ENCODE measurements around the gene RBPMS2. TPM values are rescaled to one million over a fixed set of nuclear protein-coding genes. Genes with fewer than 3 reads are reported as not detected.

The RBPMS2 gene
- total and polyA plus RNA-seq, 2 of the 8 experiments (the other 6 are each of a cell fraction or from before 2014, with no cell fraction given), result 55.8 to 238 TPM

DNA sequence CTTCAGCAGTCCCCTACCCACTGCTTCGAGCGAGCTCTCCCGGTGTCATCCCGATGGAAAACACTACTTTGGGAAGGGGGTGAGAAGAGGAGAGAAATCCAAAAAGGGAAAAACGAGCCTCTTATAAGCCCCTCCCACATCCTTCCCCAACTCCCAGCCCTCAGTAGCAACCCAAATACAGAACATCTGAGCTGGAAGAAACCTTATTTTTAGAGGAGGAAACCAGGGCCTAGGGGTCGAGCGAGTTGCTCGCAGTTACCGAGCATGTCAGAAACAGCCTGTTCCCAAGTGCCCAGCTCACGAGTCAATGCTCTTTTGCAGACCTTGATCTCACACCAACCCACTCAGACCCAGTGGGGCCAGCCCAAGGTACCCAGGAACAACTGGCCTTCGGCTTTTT is 14.2 kb downstream of the RBPMS2 start:
- no peak overlapping the region for H3K27ac ChIP-seq (ENCODE audit: low read depth, low read length)
- H2BK120ac ChIP-seq (replicated peaks; ENCODE audit: low read depth, low read length), result no peak overlapping the region
- peaks cover 0 to 10% (median 1%) of the 10 kb centered on the region in 4 experiments; a peak in 2 of 8 replicates for H3K36me3 ChIP-seq (ENCODE audit: control insufficient read depth in 2 of 4, insufficient read depth in 4 of 4, low read length in 3 of 4)
- H3K4me1 ChIP-seq (replicated peaks in 1 of 4; ENCODE audit: control insufficient read depth in 3 of 4, insufficient read depth in 4 of 4, low read length in 3 of 4), result peaks cover 0 to 29% (median 14%) of the 10 kb centered on the region in 4 experiments; a peak in 5 of 7 replicates
- H2BK12ac ChIP-seq (ENCODE audit: low read depth, low read length), result peak overlapping the region; percentile 55; the same call in 1 of the 2 replicates
- CTCF ChIA-PET (ENCODE audit: partially characterized antibody), result interaction anchor here (1.0 to 46.3 kb wide), 8 partner anchors 11 to 74 kb away, joined by 3 to 883 read pairs (median 4); no protein-coding TSS in a partner anchor
- no peak overlapping the region for H3K4me3 ChIP-seq (ENCODE audit: extremely low read depth in 1 of 4, insufficient read depth in 2 of 4, low read depth in 3 of 4, low read length in 4 of 4)
- no peak overlapping the region for H3K4me2 ChIP-seq (ENCODE audit: insufficient read depth in 1 of 2, low read depth in 2 of 2, low read length in 2 of 2)
- no peak overlapping the region for H4K91ac ChIP-seq (replicated peaks; ENCODE audit: insufficient read length, low read length)
- no peaks in the 10 kb centered on the region for H3K27me3 ChIP-seq (replicated peaks in 1 of 4; ENCODE audit: control insufficient read depth in 3 of 4, extremely low read depth in 1 of 4, insufficient read depth in 3 of 4, low read length in 3 of 4)
- H3K23ac ChIP-seq (ENCODE audit: insufficient read length), result no peak overlapping the region
- H3K14ac ChIP-seq (ENCODE audit: insufficient read length), result no peak overlapping the region
- H2AFZ ChIP-seq (ENCODE audit: low read length), result no peak overlapping the region
- H3K4ac ChIP-seq (replicated peaks; ENCODE audit: insufficient read length, low read depth, low read length), result no peak overlapping the region
- 91% methylated on average over 11 of the region's 11 CpGs; no CpG with 5 or more reads in 1 of the 2 experiments for WGBS, 2 experiments (ENCODE audit: extremely low coverage in 1 of 2, insufficient coverage in 1 of 2, insufficient read length in 1 of 2, insufficient replicate concordance in 2 of 2, low coverage in 1 of 2, low lambda C conversion rate in 2 of 2, missing lambda C conversion rate in 1 of 2)
- peaks cover 36 to 51% of the 10 kb centered on the region in 2 experiments for H4K20me1 ChIP-seq (replicated peaks in 1 of 2; ENCODE audit: control insufficient read depth in 1 of 2, insufficient read depth in 2 of 2, low read length in 2 of 2)
- POLR2A ChIA-PET (ENCODE audit: partially characterized antibody), result interaction anchor here (0.9 to 6.1 kb wide), 15 partner anchors 9 to 83 kb away, joined by 3 to 51 read pairs (median 5); partner anchors contain the start of genes PIF1 and RBPMS2
- H4K8ac ChIP-seq (ENCODE audit: extremely low read depth, insufficient read depth, low read length), result no peak overlapping the region
- FAIRE-seq (no peak), DNase-seq (ENCODE audit: low read depth in 1 of 2, low spot score in 2 of 2) (no peak)
- no peaks in the 10 kb centered on the region for H3K9me3 ChIP-seq (ENCODE audit: insufficient read depth in 2 of 2, low read depth in 1 of 2, low read length in 1 of 2)
- no peak overlapping the region for H2BK20ac ChIP-seq (ENCODE audit: low read length)
- peaks cover 30% of the 10 kb centered on the region for H3K79me1 ChIP-seq (ENCODE audit: low read depth, low read length)
- H3K23me2 ChIP-seq (ENCODE audit: low read depth, low read length), result peaks cover 2% of the 10 kb centered on the region; the same call in 1 of the 2 replicates
- H3K9ac ChIP-seq (replicated peaks in 1 of 4; ENCODE audit: extremely low read depth in 1 of 4, low read depth in 3 of 4, low read length in 3 of 4), result no peak overlapping the region
- peak overlapping the region; percentile 75 for H2BK5ac ChIP-seq (ENCODE audit: low read depth, low read length)
- H3K79me2 ChIP-seq (ENCODE audit: control insufficient read depth in 1 of 2, insufficient read depth in 2 of 2, low read length in 2 of 2), result peaks cover 65 to 99% of the 10 kb centered on the region in 2 experiments
- no peak overlapping the region for H4K5ac ChIP-seq (ENCODE audit: insufficient read length, low read depth, low read length)
- H3K18ac ChIP-seq (ENCODE audit: extremely low read depth, low read length), result no peak overlapping the region; the same call in 1 of the 2 replicates
- no peak overlapping the region for H2BK15ac ChIP-seq (ENCODE audit: low read length)
- no peak overlapping the region for H3K56ac ChIP-seq (replicated peaks; ENCODE audit: insufficient read length, low read depth, low read length)
- no peak overlapping the region for H2AK5ac ChIP-seq (ENCODE audit: low read depth, low read length)
- TF ChIP-seq, protein P1, sequence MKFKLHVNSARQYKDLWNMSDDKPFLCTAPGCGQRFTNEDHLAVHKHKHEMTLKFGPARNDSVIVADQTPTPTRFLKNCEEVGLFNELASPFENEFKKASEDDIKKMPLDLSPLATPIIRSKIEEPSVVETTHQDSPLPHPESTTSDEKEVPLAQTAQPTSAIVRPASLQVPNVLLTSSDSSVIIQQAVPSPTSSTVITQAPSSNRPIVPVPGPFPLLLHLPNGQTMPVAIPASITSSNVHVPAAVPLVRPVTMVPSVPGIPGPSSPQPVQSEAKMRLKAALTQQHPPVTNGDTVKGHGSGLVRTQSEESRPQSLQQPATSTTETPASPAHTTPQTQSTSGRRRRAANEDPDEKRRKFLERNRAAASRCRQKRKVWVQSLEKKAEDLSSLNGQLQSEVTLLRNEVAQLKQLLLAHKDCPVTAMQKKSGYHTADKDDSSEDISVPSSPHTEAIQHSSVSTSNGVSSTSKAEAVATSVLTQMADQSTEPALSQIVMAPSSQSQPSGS (IDR thresholded peaks at IDR 0.05; ENCODE audit: low read length), result no peak
- no peak for TF ChIP-seq EP300 (IDR thresholded peaks at IDR 0.05; ENCODE audit: borderline replicate concordance in 1 of 2, low read depth in 2 of 2, low read length in 2 of 2)
- TF ChIP-seq POLR2A (IDR thresholded peaks at IDR 0.05; ENCODE audit: control extremely low read depth in 1 of 2, low read depth in 2 of 2, low read length in 2 of 2), result no peak
- no peak for TF ChIP-seq BACH1 (IDR thresholded peaks at IDR 0.05; ENCODE audit: low read length)
- no peak for TF ChIP-seq TBP (IDR thresholded peaks at IDR 0.05; ENCODE audit: low read depth, low read length)
- no peak for TF ChIP-seq CEBPB (IDR thresholded peaks at IDR 0.05; ENCODE audit: low read depth, low read length)
- no peak for TF ChIP-seq EZH2 (IDR thresholded peaks at IDR 0.05; ENCODE audit: low read depth, low read length, severe bottlenecking)
- no peak for TF ChIP-seq CHD2 (IDR thresholded peaks at IDR 0.05; ENCODE audit: low read length)
- TF ChIP-seq CREB1 (IDR thresholded peaks at IDR 0.05), result no peak
- TF ChIP-seq KDM5A (IDR thresholded peaks at IDR 0.05; ENCODE audit: low read length), result no peak
- TF ChIP-seq CBX5 (IDR thresholded peaks at IDR 0.05; ENCODE audit: low read depth, low read length), result no peak
- no peak for TF ChIP-seq JUN (IDR thresholded peaks at IDR 0.05; ENCODE audit: low read depth, low read length)
- TF ChIP-seq SP2 (IDR thresholded peaks at IDR 0.05; ENCODE audit: low read length), result no peak

Measured in H1 (cell line).